ES-I3 (cell line): Measurements from ENCODE around the gene INSIG1.

Experiments
- H3K36me3 ChIP-seq: 2 replicates; pipeline ENCODE4 v1.6.1; 2013; ENCODE audit warnings: mild to moderate bottlenecking, low read length, control low read depth, moderate library complexity; ENCODE audit not compliant: insufficient read depth
- H3K4me1 ChIP-seq: 2 replicates; pipeline ENCODE4 v1.6.1; 2013; ENCODE audit warnings: mild to moderate bottlenecking, control low read depth, low read length; ENCODE audit not compliant: insufficient read depth
- H3K9ac ChIP-seq: 2 replicates; pipeline ENCODE4 v1.6.1; 2013; ENCODE audit warnings: low read depth, mild to moderate bottlenecking, low read length, moderate library complexity
- H3K9me3 ChIP-seq: 2 replicates; pipeline ENCODE4 v1.6.1; 2013; ENCODE audit warnings: mild to moderate bottlenecking, low read length, moderate library complexity; ENCODE audit not compliant: control insufficient read depth, insufficient read depth

INSIG1 gene

DNA sequence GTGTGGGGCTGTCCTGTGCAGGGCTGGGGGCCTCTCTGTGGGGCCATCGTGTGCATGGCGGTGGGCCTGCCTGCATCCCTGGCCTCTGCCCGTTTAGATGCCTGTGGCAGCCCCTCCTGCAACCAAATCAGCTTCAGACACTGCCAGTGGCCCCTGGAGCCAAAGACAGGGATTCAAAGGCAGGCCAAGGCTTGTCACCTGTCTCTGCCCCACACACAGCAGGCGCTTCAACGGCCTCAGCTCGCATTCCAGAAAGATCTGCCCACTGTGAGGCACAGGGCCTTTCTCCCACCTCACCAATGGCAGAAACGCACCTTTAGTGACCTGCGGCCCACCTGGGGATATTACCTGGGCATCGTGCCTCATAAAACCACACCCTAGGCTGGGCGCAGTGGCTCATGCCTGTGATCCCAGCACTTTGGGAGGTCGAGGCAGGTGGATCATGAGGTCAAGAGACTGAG, 46.0 kb downstream of the INSIG1 start:
- H3K4me1 ChIP-seq = no peaks in the 10 kb centered on the region
- H3K9ac ChIP-seq = no peak overlapping the region
- H3K9me3 ChIP-seq = no peaks in the 10 kb centered on the region
- no peaks in the 10 kb centered on the region for H3K36me3 ChIP-seq

DNA sequence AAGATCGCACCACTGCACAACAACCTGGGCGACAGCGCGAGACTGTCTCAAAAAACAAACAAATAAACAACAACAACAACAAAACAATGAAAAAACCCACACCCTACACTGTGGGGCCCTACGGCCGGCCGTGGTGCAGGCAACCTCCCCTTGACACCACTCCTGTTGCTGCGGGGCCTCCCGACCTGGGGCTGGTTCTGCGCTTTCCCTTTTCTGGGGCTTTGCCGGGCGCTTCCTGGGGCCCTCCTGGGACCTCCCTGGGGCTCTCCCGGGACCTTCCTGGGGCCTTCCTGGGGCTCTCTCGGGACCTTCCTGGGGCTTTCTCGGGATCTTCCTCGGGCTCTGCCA, 46.6 kb downstream of the INSIG1 start:
- Histone ChIP-seq H3K9ac (peak overlapping the region; percentile 72; the same call in 1 of the 2 replicates), H3K4me1 (no peaks in the 10 kb centered on the region), H3K36me3 (no peaks in the 10 kb centered on the region), H3K9me3 (no peaks in the 10 kb centered on the region)

DNA sequence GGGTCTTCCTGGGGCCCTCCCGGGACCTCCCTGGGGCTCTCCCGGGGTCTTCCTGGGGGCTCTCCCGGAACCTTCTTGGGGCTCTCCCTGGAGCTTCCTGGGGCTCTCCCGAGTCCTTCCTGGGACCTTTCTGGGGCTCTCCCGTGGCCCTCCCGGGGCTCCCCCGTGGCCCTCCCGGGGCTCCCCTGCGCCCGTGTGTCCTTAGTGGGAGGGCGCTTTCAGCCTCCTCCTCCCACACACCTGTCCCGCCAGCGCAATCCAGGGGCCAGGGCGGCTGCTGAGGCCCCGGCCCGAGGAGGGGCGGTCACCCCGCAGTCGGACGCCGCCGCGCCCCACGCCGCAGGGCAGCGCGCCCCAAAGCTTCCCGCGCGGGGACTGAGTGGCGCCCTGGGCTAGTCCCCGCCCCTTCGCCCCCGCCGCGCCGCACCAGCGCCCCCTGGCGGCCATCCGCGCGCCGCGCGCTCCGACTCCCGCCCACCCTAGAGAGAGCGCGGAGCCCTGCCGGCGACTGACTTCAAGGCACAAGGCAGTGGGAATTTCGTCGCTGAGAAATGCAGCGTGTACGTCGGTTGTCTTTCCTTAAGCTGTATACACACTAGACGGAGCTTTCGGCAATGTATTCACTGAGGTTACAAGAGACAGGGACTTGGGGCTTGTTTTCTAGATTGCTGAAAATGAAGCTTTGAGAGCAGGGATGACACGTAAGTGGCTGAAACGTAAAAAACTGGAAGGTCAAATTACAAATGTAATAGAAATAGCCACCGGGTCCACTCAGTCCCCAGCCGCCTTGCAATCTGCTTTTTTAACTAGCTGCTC, 47.1 kb downstream of the INSIG1 start:
- Histone ChIP-seq H3K9ac (peak overlapping the region; percentile 72), H3K4me1 (no peaks in the 10 kb centered on the region), H3K36me3 (no peaks in the 10 kb centered on the region)

DNA sequence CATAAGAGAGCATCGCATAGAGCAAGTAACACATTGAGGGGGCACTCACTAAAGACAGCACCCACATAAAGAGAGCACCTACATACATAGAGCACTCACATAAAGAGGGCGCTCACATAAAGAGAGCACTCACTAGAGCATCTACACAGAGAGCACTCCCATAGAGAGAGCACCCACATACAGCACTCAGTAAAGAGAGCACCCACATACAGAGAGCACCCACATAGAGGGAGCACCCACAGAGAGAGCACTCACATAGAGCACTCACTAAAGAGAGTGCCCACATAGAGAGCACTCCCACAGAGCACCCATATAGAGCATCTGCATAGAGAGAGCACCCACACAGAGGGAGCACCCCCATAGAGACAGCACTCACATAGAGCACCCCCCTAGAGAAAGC, 47.8 kb downstream of the INSIG1 start:
- no peaks in the 10 kb centered on the region for H3K36me3 ChIP-seq
- no peaks in the 10 kb centered on the region for H3K4me1 ChIP-seq
- no peak overlapping the region; the same call in 1 of the 2 replicates for H3K9ac ChIP-seq
- H3K9me3 ChIP-seq = no peaks in the 10 kb centered on the region

More for the DNA sequence above, 47.1 kb downstream of the INSIG1 start:
- no peaks in the 10 kb centered on the region for H3K9me3 ChIP-seq

DNA sequence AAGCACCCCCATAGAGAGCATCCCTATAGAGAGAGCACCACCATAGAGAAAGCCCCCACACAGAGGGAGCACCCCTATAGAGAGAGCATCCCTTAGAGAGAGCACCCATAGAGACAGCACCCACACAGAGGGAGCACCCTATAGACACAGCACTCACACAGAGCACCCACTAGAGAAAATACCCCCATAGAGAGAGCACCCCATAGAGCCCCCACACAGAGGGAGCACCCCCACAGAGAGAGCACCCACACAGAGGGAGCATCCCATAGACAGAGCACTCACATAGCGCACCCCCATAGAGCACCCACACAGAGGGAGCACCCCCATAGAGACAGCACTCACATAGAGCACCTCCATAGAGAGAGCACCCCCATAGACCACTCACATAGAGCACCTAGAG, 48.6 kb downstream of the INSIG1 start:
- Histone ChIP-seq H3K4me1 (no peaks in the 10 kb centered on the region), H3K9ac (no peak overlapping the region), H3K9me3 (no peaks in the 10 kb centered on the region), H3K36me3 (no peaks in the 10 kb centered on the region)

DNA sequence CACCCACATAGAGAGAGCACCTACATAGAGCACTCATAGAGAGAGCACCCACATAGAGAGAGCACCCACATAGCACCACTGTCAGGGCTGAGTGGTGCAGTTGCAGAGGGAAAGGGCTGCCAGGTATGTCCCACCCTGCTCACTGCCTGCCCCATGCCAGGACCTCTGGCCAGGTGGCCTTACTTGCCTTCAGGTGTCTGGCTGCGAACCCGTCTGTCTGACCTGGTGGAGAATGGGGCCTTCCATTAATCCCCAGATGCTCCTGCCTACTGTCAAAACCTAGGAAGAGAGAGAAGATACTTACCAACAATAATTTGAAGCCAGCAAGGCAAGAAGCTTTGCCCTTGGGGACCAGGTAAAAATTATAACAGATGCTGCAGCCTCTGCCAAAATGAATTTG, 51.1 kb downstream of the INSIG1 start:
- no peak overlapping the region for H3K9ac ChIP-seq
- no peaks in the 10 kb centered on the region for H3K36me3 ChIP-seq
- H3K4me1 ChIP-seq = no peaks in the 10 kb centered on the region
- H3K9me3 ChIP-seq = no peaks in the 10 kb centered on the region

DNA sequence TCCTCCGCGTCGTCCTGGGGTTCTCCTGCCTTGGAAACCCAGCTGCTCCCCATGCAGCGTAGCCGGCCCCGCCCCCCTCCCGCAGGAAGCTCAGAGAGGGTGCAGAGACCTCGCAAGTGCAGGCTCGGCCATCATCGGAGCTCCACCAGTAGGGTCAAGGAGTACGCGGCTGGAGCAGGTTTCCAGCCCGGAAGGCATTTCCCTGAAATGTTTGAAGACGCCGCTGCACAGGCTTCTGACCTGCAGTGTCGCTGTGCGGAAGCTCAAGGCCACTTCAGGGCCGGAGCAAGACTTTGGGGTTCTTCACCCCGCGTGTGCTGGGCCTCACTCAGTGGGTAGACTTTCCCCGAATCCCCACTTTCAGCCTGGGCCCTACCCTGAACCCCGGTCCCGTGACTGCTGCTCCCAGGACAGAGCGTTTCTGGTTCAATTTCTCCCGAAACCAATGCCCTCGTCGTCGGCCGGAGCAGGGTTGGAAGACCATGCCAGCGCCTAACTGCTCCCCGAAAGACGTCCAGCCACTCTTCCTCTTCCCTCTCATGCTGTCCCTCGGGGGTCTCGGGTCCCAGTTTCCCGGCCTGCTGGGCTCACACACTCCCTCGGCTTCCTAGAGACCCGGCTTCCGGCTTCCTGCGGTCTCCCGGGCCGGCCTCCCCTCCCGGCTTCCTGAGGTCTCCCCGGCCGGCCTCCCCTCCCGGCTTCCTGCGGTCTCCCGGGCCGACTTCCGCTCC, 52.1 kb downstream of the INSIG1 start:
- H3K9me3 ChIP-seq = no peaks in the 10 kb centered on the region
- no peak overlapping the region for H3K9ac ChIP-seq
- no peaks in the 10 kb centered on the region for H3K36me3 ChIP-seq
- no peaks in the 10 kb centered on the region for H3K4me1 ChIP-seq

DNA sequence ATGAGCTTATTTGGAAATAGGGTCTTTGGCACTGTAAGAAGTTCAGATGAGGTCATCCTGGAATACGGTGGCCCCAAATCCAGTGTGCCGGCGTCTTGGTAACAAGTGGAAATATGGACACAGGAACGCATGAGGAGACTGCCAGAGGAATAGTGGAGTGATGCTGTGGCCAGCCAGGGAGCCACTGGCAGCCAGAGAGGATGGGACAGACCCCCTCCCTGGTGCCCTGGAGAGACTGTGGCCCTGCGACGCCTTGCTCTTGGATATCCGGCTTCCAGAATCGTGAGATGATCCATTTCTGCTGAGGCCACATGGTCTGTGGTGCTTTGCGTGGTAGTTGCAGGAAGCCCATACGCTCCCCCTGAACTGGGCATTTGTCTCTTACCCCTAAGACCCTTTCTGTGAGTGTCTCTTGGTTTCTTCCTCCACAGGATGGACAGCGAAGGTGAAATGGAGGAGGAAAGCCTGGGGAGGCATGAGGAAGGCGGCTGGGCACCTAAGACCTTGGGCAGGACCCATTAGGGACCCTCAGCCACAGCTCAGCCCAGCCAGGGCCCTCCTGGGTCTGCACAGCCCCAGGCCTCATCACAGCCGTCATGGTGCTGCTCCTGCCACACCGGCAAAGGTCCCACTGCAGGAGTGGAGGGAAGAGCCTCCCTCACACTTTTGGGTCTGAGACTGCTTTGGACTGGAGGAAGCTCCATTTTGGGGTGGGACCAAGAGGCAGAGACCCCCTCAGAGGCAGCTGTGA, 53.6 kb downstream of the INSIG1 start:
- Histone ChIP-seq H3K4me1 (no peaks in the 10 kb centered on the region), H3K36me3 (no peaks in the 10 kb centered on the region), H3K9ac (no peak overlapping the region), H3K9me3 (no peaks in the 10 kb centered on the region)

DNA sequence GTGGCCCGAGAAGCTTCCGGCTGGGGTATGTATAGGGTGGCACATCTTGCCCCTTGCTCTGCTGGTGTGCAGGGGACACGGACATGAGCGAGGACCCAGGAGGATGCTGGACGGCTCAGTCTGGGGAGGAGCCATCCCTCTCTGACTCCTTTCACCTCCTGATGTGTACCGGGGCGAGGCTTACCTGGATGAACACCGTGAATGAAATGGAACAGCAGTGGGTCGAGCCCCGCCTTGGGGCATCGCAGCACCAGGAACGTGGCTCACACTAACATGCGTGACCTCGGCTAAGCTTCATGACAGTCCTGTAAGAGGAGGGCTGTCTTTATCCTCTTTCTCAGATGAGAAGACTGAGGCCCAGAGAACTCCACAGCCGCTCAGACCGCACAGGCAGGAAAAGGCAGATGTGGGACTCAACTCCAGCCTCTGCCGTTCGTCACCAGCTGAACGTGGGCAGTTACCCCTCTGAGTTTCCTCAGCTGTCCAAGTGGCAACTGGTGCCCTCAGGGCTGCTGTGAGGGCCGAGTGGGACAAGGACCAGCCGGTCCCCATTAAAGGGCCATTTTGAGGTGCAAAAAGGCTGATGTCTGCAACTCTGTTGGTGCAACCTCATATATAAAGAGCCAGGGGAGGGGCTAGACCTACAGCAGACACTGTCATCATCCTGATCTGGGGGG, 54.5 kb downstream of the INSIG1 start:
- Histone ChIP-seq H3K4me1 (no peaks in the 10 kb centered on the region), H3K9ac (no peak overlapping the region), H3K9me3 (no peaks in the 10 kb centered on the region), H3K36me3 (no peaks in the 10 kb centered on the region)

DNA sequence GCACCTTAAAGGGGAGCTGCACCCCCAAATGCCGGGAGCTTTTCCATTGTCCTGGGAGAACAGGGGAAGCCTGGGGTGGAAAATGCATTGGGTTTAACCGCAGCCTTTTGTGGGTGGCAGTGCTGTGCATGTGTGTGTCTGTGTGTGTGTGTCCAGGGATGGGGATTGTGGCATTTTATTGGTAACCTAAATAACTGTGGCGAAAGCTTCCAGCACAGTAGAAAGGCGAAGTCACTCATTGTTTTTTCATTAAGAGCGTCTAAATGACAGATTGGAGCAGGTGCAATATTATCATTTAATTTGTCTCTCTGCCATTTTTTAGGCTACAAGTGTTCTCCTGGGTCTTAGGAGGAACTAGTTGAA, 55.1 kb downstream of the INSIG1 start:
- no peak overlapping the region for H3K9ac ChIP-seq
- no peaks in the 10 kb centered on the region for H3K9me3 ChIP-seq
- H3K36me3 ChIP-seq = no peaks in the 10 kb centered on the region
- H3K4me1 ChIP-seq = no peaks in the 10 kb centered on the region

DNA sequence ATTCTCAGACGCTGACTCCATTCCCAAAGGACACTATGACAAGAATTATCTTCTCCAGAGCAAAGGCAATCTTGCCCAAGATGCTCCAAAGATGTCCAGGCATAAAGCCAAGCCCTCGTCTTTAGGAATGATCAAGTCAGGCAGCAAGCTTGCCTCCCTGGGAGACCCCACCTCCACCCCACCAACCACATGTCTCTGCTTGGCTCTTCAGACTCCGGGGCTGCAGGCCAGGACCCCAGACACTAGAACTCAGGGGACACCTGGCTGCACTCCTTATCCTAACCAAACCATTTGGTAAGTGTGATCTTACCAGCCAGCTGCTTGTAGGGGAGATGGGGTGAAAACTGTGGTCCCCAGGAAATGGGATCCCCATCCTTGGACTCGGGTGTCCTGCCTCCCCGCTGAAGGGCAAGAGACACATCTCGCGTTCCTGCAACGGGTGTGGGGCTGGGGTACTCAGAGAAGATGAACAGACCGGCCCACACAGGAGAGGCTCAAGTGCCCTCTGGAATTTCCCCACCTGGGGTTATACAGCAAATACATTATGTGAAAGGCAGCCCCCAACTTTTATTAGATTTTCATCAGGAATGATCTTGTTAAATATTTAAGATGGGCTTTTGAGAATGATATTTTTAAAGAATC, 55.7 kb downstream of the INSIG1 start:
- H3K9me3 ChIP-seq = no peaks in the 10 kb centered on the region
- no peak overlapping the region for H3K9ac ChIP-seq

DNA sequence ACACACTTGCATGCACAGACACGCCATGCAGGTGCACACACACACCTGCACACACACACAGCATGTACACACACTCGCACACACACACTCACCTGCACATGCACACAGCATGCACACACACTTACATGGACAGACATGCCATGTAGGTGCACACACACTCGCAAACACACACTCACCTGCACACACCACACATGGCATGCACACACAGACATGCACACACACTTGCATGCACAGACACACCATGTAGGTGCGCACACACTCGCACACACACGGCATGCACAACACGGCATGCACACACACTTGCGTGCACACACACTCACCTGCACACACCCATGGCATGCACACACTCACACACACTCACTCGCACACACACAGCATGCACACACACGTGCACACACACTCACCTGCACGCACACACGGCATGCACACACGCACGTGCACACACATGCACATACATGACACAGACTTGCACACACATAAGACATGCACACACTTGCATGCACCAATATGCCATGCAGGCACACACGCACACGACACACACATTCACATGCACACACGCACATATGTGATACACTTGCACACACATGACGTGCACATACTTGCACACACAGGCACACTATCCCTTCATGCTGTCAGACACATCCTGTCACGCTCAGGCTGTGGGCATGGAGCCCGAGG, 56.8 kb downstream of the INSIG1 start:
- no peaks in the 10 kb centered on the region for H3K9me3 ChIP-seq
- H3K36me3 ChIP-seq = no peaks in the 10 kb centered on the region
- no peaks in the 10 kb centered on the region for H3K4me1 ChIP-seq
- no peak overlapping the region for H3K9ac ChIP-seq

More for the DNA sequence above, 55.7 kb downstream of the INSIG1 start:
- H3K36me3 ChIP-seq = no peaks in the 10 kb centered on the region
- H3K4me1 ChIP-seq = no peaks in the 10 kb centered on the region

DNA sequence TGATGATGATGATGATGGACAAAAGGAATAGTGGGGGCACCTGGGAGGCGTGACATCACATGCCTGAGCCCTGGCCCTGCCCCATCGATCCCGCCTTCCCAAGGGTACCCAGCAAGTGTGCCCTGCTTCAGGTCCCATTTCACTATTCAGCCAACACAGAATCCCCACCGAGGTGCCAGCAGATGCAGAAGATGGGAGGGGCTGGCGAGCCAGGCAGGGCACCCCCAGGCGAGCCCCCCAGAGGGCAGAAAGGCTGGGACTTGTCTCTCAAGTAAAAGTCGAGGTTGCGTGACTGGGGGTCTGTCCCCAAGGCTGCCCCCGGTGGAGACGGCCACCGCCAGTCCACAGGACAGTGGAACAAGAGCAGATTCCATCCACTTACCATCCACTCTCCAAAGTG, 57.5 kb downstream of the INSIG1 start:
- Histone ChIP-seq H3K4me1 (no peaks in the 10 kb centered on the region), H3K9me3 (no peaks in the 10 kb centered on the region), H3K9ac (no peak overlapping the region), H3K36me3 (no peaks in the 10 kb centered on the region)
